Left lobe of liver (tissue), 2 donors: ENCODE measurements around the gene RAB2B. TPM values are rescaled to one million over a fixed set of nuclear protein-coding genes. Genes with fewer than 3 reads are reported as not detected.
"Not testable (repeated sequence)": the region's sequence is repeated elsewhere in the genome, so short reads cannot be mapped to it uniquely, and the experiment has no call there.

Source experiments
- ATAC-seq: fragments of 200-7000 bp; cut with Tn5 transposase; one replicate; pipeline ENCODE4 v1.9.1; 2020; ENCODE audit warnings: mild to moderate bottlenecking, moderate library complexity
- DNase-seq: peaks from one replicate; pipeline ENCODE4 v3.0.0-alpha.2; 2020; ENCODE audit warnings: low spot score
- total RNA-seq: library from RNA; stranded (reverse); gene quantifications from one replicate; pipeline ENCODE4 v1.2.1, GENCODE V29; 2021
- donor health status: DM: no; HTN: no; CAD: no; lungs with moderate emphysema.
- donor health status: DM: no; HTN: yes; CAD: no.

Gene RAB2B
- total RNA-seq, 1 donor from 2014 or later = 7.1 TPM

- ATAC-seq (no peak), DNase-seq (no peak)
Observed at GRCh38 chr14:21494902-21495762, 18.4 kb upstream of the RAB2B start.

DNA sequence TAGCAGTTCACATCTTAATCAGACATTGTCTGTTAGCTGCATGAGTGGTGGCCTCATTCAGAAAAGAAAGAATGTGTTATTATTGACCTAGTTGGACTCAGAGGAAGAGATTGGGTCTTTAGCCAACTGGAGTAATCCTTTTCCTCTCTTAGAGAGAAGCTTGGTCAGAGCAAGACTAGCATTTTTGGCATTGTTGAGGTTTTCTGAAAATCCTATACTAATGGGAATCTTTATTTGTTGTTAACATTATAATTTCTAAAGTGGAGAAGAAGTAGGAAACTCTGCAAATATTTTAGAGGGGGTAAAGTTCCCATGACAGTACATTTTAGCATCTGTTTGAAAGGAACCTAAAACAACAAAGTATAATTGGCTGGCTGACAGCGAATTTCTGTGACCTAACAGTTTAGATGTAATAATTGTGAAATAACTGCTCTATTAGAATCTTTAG lies 9.9 kb upstream of the RAB2B start:
- ATAC-seq = peak; percentile 31
- no peak for DNase-seq

- ATAC-seq (peak; percentile 88), DNase-seq (peak; percentile 92)
Observed at GRCh38 chr14:21476523-21476924, 235 bp downstream of the RAB2B start.

DNA sequence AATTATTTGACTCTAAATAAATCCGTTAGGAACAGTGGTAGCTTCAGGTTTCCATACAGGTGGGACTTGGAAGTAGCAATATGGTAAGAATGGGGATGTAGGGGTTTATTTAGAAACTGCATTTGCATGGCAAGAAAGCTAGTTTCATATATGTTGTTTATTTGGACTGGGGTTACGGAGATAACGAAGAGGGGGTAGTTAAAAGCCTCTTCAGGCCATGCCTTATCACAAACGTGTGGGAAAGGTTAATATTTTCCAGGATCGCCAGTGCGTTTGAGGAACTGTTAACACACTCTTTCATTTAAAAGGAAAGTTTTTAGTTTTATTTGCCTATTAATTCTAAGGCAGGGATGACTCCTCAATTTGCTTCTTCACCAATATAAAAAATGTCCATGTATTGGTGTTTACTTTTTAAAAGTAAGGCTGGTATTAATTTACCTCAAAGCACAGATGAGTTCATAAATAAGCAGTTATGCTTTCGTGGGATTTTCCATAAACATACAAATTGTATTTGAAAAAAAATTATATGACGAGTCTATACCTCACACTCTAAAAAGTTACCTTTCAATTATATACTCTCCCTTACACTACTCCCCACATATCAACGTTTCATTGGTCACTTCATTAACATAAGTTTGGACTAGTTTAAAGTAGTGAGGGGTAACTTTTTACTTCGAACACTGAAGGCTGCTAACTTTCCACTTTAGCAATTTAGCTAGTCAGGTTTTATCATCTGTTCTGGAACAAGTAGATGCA lies 814 bp downstream of the RAB2B start:
- DNase-seq (no peak), ATAC-seq (peak; percentile 34)

GRCh38 chr14:21467616-21468015 lies 9.1 kb downstream of the RAB2B start:
- ATAC-seq = no peak
- no peak for DNase-seq

GRCh38 chr14:21455912-21456667 lies 20.7 kb downstream of the RAB2B start, which contains the start of gene CHD8:
CHD8 (minus strand) TSS chr14:21456123; CDS start chr14:21431643, 24,480 bp downstream.
- DNase-seq = peak; percentile 100
- ATAC-seq = peak; percentile 98

GRCh38 chr14:21455592-21455911 lies 21.2 kb downstream of the RAB2B start:
- no peak for DNase-seq

GRCh38 chr14:21454843-21455544 lies 21.8 kb downstream of the RAB2B start:
- no peak for ATAC-seq

More at GRCh38 chr14:21455592-21455911, 21.2 kb downstream of the RAB2B start:
- peak; percentile 27 for ATAC-seq

DNA sequence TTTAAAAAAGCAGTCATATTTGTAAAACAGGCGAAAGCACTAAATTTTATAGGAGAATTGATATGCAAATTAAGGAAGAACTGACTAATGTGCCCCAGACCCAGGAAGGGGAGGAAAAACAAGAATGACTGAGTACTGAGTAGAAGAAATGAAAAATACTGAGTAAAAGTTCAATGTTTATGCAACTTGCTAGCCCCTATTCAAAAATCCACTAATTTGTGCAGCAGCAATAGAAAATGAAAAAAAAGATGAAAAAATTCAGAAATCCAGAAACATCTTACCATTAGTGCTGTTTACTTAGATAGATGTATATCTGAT lies 26.9 kb downstream of the RAB2B start:
- ATAC-seq = no peak
- no peak for DNase-seq

More at GRCh38 chr14:21454843-21455544, 21.8 kb downstream of the RAB2B start:
- DNase-seq = no peak

GRCh38 chr14:21442657-21443056 lies 34.1 kb downstream of the RAB2B start:
- not testable (repeated sequence) for DNase-seq, ATAC-seq

GRCh38 chr14:21440859-21441258 lies 35.9 kb downstream of the RAB2B start:
- ATAC-seq = no peak
- no peak for DNase-seq

DNA sequence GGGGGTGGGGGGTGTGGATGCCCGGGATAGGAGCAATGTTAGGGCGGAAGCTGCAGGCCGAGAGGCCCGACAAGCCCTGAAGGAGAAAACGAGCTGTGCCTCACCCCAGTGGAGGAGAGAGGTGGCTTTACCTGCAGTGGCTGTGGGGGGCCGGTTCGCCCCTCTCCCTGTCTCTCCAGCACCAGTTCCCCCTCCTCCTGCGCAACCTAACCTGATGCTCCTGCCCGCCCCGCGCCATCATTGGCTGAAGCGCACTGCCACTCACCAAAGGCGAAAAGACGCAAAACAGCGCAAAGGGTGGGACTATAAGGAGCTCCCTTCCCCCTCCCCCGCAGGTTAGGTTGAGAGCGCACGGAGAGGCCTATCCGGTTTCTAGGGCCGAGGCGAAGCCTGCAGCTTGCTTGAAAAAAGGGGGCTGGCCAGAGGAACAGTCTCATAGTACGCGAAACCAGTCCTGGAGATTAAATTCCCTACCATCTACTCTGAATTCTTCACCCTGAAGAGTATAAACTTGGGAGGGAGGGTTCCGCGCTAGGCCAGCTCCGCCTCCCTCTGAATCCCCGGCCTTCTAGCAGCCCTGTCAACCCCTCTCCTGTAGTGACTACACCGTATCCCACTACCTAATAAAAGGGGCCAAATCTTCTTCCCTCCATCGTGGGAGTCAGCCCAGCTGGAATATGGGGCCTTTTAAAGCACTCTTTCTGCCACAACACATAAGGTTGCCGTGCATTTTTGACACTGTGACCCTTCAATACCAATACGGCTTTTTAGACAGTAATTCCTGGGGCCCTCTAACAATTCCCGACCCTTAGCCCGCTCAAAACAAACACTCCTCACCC lies 39.5 kb downstream of the RAB2B start:
- peak; percentile 99 for ATAC-seq
- DNase-seq = peak; percentile 99

- ATAC-seq = peak; percentile 14
- DNase-seq = no peak
Observed at GRCh38 chr14:21436567-21437062, 40.1 kb downstream of the RAB2B start.

GRCh38 chr14:21431126-21431525 lies 45.6 kb downstream of the RAB2B start:
- DNase-seq (no peak), ATAC-seq (no peak)

DNA sequence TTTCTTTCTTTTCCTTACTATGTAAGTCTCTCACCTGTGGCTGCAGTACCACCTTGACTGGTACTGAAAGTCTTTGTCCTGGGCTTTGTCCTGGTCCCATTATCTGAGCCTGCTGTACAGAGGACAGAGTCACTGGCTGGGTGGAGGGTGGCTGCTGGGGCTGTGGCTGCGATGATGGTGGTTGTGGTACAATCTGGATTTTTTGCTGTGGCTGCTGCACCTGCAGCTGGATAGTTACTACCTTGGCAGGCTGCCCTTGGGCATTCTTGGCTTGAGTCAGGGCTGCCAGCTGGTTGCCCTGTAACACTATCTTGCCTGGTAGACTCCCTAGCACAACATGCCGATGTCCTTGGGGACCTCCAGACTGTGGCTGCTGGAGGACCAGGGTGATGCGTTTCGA lies 47.8 kb downstream of the RAB2B start:
- ATAC-seq = peak; percentile 77
- DNase-seq = no peak

- DNase-seq = no peak
- no peak for ATAC-seq
Observed at GRCh38 chr14:21426692-21427091, 50.1 kb downstream of the RAB2B start.

DNA sequence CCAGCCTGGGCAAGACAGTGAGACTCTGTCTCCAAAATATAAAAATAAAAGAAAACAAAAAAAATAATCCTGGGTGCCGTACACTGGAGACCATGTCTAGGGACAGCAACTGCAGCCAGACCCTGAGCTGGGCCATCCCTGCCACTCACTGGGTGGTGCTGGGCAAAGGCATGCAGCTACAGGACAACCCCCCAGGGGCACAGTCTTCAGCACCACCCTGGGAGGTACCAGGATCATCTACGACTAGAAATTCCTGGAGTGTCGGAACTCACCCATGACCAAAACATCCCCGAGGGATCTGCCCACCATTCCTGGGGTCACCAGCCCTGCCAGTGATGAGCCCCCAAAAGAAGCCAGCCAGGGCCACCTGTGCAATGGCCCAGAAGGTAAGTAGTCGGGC lies 57.2 kb downstream of the RAB2B start:
- ATAC-seq = no peak
- no peak for DNase-seq

DNA sequence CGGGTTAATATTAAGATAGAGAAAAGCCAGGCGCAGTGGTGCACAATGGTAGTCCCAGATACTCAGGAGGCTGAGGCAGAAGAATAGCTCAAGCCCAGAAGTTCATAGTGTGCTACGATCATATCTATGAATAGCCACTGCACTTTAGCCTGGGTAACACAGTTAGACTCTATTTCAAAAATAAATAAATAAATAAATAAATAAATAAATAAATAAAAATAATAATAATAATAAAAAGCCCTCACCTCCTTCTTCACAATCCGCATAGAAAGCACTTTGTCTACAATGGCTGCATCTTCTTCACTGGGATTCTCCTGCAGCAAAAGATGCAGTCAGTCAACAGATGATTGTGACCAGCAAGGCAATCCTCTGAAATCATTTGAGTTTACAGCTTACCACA lies 61.4 kb downstream of the RAB2B start:
- DNase-seq = no peak
- ATAC-seq = no peak

DNA sequence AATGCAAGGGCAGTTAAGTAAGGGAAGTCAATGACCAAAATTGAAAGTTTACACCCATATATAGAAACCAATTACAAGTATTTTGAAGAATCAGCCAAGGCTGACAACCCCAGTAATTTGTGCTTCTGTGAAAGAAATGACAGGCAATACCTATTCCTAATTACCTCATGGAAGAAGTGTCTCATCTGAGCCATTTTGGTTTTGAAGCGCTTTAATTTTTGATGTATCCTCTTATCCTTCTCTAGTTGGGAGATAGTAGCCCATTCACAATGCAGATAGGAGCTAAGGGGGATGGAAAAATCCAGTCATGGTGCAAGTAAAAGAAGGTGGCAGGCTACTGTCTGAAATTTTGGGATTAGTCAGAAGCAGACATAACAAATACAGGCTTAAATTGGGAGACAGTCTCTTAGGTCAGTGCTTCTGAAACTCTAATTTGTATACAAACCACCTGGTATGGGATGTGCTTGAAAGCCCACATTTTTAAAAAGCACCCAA lies 62.6 kb downstream of the RAB2B start:
- ATAC-seq = no peak
- DNase-seq = no peak
